ENCODE results near the gene DOP1B.
A peak's percentile ranks its signal among the peaks of the same experiment; 100 is the strongest.
"Not testable (repeated sequence)": the region's sequence is repeated elsewhere in the genome, so short reads cannot be mapped to it uniquely, and the experiment has no call there.

Gene DOP1B, protein sequence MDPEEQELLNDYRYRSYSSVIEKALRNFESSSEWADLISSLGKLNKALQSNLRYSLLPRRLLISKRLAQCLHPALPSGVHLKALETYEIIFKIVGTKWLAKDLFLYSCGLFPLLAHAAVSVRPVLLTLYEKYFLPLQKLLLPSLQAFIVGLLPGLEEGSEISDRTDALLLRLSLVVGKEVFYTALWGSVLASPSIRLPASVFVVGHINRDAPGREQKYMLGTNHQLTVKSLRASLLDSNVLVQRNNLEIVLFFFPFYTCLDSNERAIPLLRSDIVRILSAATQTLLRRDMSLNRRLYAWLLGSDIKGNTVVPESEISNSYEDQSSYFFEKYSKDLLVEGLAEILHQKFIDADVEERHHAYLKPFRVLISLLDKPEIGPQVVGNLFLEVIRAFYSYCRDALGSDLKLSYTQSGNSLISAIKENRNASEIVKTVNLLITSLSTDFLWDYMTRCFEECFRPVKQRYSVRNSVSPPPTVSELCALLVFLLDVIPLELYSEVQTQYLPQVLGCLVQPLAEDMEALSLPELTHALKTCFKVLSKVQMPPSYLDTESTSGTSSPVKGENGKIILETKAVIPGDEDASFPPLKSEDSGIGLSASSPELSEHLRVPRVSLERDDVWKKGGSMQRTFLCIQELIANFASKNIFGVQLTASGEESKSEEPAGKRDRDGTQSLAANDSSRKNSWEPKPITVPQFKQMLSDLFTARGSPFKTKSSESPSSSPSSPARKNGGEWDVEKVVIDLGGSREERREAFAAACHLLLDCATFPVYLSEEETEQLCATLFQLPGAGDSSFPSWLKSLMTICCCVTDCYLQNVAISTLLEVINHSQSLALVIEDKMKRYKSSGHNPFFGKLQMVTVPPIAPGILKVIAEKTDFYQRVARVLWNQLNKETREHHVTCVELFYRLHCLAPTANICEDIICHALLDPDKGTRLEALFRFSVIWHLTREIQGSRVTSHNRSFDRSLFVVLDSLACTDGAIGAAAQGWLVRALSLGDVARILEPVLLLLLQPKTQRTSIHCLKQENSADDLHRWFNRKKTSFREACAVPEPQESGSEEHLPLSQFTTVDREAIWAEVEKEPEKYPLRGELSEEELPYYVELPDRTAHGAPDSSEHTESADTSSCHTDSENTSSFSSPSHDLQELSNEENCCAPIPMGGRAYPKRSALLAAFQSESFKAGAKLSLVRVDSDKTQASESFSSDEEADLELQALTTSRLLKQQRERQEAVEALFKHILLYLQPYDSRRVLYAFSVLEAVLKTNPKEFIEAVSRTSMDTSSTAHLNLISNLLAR (N-terminal part only)

DNA sequence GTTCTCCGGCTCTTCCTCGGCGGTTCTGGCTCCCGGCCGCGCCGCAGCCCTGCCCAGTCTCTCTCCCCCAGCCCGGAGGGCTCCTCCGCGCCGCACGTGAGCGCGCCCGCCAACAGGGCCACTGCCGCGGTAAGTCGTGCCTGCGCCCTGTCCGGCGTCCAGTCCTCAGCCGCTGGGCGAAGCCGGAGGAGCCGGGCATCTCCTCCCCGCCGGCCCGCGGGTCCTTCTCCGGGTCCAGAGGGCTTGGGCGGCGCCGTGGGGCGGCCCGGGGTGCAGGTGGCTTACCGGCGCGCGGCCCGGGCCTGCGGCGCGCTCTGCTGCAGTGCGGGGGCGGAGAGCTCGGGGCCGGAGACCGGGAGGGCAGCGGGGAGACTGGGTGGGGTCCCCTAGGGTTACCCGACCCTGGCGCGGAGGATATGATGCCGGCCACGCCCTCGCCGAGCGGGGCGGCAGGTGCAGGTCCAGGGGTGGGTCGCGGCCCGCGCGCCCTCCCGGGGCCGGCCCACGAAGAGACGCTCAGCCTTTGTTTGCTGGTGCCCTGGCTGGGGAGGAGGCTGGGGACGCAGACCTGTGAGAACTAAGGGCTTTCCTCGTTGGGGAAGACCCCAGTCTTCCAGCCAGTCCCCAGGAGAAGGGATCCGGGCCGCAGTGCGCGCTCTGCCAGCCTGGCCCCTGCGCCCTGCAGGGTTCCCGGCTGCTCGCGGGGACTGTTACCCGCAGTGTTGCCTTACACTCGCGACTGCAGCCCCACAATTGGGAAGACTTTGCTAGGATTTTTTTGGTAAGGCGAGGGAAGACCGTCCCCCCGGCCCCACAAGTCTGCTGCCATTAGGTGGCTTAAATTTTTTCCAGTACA is at the start of gene DOP1B:
Gene DOP1B, plus strand, starts transcription at position 10 of the 856 bp plus-strand sequence. CDS start 7,910 bp downstream, outside the sequence.
- peak; percentile 35 for DNase-seq (ENCODE audit: low spot score)

DNA sequence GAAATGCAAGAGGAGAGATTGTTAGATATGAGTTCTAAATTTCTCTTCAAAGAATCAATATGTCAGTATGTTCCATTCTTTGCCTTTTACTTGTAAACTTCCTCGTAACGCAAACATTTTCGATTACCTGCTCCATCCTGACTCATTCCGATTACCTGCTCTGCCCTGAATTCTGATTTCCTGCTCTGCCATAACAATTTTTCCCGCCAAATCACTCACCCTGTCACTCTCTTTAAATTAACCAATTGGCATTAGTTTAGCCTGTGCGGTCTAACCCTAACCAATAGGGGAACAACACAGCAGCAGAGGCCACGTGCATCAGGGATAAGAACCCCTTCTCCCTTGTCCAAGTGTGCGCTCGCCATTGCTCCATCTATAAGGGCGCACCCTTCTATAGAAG is 46.8 kb upstream of the DOP1B start:
- no peak for DNase-seq (ENCODE audit: low spot score)

DNA sequence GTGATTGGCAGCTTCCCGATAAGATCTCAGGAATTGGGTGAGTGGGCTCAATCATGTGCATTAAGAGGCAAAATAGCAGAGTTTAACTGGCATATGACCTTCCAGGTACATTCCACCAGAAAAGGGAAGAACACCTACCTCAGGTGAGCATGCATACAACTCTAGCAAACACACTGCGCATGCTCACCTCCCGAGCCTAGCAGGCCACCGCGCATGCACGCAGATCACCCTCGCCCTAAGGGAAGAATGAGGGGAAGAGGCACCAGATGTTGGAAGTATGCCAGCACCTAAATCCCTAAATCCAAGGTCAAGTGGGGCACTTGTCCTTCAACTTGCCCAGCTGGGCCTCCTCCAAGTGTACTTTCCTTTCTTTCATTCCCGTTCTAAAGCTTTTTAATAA is 45.4 kb upstream of the DOP1B start:
- DNase-seq (ENCODE audit: low spot score): no peak

DNA sequence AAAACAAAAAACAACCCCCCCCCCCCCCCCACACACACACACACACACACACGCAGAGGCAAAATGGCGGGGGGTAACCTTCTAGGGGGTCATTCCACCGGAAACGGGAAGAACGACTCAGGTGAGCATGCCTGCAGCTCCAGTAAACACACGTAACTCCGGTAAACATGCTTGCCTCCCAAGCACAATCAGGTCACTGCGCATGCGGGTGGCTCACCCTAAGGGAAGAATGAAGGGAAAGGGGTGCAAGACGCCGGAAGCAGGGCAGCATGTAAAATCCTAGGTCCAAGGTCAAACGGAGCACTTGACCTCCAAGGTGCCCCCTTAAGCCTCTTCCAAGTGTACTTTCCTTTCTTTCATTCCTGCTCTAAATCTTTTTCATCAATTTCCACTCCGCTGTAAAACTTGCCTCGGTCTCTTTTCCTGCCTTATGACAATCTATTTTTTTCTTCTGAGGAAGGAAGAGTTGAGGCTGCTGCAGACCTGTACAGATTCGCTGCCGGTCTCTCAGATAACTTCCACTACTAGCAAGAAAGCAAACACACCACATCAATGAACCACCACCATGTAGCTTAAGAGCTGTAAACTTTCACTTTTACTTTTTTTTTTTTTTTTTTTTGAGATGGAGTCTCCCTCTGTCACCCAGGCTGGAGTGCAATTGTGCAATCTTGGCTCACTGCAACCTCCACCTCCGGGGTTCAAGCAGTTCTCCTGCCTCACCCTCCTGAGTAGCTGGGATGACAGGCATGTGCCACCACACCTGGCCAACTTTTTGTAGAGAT is 42.8 kb upstream of the DOP1B start:
- DNase-seq (ENCODE audit: low spot score): no peak

DNA sequence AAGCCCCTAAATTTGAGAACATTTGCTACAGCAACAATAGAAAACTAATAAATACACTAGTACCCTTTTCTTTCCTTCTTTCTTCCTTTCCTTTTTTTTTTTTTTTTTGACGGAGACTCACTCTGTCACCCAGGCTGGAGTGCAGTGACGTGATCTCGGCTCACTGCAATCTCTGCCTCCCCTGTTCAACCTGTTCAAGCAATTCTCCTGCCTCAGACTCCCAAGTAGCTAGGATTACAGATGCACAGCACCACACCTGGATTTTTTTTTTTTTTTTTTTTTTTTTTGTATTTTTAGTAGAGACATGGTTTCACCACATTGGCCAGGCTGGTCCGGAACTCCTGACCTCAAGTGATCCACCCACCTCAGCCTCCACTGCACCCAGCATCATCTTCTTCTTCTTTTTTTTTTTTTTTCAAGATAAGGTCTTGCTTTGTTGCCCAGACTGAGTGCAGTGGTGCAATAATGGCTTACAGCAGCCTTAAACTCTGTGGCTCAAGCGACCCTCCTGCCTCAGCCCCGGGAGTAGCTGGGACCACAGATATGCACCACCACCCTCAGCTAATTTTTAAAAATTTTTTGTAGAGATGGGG is 41.4 kb upstream of the DOP1B start:
- DNase-seq (ENCODE audit: low spot score): no peak

DNA sequence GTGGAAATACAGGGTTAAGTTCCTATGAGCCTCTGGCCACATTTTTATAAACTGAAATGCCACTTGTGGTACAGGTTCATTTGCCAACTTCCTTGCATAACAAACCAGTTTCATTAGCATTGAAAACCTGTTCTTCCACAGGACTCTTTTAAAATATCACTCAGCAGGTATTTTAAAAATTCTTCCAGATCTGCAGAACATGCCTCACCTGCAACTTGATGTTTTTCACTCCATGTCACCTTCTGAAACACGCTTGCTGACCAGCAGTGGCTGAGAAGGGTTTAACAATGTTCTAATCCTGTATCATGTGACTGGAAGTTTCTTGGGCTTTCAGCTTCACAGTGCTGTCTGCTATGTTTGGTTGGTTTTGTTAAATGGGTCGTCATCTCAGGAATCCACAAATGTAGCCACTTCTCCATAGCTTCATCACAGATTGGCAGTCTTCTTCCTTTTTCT is 39.3 kb upstream of the DOP1B start:
- DNase-seq (ENCODE audit: low spot score): no peak

DNA sequence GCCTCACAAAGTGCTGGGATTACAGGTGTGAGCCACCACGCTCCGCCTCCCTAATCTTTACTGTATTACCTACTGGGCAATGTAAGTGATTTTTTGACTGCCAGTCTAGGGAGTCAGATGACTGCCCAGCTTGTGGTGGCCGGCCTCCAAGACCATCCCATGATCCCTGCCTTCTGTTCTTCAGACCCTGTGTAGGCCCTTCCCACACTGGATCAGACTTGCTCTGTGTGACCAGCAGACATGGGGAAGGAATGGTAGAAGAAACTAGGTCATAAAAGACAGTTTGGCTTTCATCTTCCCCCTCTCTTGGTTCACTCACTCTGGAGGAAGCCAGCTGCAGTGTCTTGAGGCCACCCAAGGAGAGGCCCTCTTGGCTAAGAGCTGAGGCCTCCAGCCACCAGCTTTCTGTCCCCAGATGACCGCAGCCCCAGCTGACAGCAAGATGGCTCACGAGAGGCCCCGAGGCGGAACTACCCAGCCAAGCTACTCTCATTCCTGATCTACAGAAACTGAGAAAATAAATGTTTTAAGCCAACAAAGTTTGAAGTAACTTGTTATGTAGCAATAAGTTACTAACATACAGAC is 36.2 kb upstream of the DOP1B start:
- no peak for DNase-seq (ENCODE audit: low spot score)

DNA sequence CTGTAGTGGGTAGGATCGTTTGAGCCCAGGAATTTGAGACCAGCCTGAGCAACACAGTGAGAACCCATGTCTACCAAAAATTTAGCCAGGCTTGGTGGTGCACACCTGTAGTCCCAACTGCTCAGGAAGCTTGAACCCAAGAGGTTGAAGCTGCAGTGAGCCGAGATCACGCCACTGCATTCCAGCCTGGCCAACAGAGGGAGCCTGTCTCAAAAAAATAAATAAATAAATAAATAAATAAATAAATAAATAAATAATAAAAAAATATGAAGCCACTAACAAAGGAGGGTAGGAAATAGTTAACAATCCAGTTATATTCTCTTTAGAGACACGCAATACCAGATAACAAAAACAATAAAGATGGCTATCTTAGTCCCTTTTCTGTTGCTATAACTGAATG is 33.6 kb upstream of the DOP1B start:
- no peak for DNase-seq (ENCODE audit: low spot score)

DNA sequence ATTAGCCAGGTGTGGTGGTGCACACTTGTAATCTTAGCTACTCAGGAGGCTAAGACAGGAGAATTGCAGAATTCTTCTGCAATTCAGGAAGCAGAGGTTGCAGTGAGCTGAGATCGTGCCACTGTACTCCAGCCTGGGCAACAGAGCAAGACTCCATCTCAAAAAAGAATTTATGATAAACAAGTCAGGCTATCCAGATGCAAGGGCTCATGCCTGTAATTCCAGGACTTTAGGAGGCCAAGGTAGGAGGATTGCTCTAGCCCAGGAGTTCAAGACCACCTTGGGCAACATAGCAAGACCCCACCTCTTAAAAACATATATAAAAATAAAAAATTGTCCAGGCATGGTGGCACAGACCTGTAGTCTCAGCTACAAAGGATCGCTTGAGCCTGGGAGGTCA is 32.2 kb upstream of the DOP1B start:
- DNase-seq (ENCODE audit: low spot score): no peak

DNA sequence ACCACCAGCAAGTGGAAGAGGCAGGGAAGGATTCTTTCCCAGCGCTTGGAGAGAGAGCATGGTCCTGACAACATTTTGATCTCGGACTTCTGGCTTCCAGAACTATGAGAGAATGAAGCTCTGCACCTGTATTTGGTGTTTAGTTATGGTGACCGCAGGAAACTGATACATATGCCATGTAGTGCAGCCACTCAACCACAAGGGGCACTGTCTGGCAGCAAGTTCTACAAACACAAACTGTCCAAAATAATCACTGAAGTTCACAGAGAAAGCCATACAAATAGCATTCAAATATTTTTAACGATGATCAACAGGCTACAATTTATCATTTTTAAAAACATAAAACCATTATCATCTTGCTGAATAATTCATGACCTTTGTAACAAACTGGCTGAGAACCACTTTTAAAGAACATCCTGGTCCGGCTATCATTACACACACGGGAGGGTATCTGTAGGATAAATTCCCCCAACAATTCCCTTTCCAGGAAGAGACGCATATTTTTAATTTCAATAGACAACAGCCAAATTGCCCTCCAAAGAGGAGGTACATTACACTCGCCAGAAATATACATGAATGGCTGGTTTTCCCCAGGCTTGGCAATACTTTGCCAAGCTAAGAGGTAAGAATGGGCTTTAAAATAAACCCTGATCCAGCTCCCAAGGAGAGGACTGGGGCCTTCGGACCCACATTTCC is 31.0 kb upstream of the DOP1B start:
- peak; percentile 44 for DNase-seq (ENCODE audit: low spot score)

DNA sequence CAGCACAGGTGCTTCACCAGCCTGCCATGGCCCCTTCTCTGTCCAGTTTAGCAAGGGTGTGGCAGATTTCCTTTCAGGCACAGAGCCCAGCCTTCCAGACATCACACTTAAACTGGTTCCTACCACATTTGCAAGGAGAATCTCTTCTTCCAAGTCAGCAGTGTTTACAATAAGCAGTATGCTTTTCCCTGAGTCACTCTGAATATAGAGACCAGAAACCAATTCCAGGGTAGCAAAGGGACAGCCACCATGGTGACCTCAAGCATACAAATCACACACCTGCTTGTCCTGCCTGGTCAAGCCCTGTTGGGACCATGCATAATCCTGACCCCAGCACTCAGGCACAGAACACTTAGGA is 30.4 kb upstream of the DOP1B start:
- no peak for DNase-seq (ENCODE audit: low spot score)

DNA sequence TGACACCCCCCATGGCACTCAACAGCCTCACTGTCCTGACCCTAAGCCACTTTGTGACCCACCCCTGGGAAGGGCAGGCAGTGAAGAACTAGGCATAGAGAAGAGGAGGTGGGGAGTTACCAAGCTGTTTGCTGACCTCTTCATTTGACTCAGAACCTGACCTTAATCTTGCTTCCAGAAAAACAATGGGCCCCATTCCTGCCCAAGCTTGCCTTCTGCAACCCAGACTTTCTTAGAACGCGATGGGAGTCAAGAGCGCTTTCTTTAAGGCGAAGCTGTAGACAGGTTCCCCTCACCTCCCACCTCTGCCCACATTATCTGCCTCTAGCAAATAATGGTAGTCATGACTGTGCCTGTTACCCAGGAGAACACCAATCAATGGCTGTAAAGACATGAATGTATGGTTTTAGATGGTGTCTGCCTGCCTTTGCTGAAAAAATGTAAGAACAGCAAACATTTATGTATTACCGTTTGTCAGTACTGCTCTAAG is 30.0 kb upstream of the DOP1B start:
- DNase-seq (ENCODE audit: low spot score): no peak

DNA sequence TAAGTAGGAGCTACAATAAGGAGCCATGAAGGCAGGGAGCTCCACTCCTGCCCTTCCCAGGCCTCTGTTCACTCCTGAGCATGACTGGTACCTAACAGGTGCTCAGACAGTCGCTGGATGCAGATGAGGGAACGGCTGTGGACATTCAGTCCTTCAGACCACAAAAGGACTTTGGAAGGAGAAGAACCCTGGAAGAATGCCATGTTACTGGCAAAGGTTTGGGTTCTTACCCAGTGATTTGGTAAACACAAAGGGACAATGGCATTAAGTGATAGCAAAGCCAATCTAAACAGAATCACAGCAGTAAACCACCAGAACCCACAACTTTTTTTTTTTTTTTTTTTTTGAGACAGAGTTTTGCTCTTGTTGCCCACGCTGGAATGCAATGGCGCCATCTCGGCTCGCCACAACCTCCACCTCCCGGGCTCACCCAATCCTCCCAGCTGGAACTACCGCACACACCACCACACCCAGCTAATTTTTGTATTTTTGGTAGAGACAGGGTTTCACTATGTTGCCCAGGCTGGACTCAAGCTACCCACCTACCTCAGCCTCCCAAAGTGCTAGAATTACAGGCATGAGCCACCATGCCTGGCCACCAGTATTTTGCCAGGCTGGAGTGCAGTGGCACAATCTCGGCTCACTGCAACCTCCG is 29.2 kb upstream of the DOP1B start:
- DNase-seq (ENCODE audit: low spot score): no peak

DNA sequence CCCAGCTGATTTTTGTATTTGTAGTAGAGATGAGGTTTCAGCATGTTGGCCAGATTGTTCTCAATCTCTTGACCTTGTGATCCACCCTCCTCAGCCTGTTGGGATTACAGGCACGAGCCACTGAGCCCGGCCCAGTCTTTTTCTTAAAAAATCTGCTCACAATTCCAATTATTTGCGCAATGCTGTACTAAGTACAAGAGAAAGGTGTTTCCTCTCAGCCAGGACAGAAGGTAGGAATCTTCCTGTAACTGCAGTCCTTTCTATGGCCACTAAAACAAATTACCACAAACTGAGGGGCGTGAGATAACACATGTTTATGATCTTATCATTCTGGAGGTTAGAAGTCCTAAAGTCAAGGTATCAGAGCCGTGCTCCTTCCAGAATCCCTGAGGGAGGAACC is 28.6 kb upstream of the DOP1B start:
- no peak for DNase-seq (ENCODE audit: low spot score)

DNA sequence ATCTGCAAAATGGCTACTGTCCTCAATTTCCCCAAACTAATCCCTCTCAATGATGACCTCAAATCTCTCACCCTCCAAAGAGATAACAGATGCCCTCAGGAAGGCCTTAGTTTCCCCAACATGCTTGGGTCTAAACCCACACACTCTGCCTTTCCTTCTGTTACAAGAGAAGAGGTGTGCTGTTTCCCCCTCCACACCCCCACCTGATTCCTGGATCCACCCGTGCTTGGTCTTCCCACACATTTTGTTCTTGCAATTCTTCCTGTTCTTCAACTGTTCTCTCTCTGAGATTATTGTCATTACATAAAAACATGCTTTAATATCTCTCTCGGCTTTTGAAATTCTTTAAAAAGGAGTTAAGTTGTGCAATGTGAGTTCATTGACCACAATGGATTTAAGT is 27.4 kb upstream of the DOP1B start:
- DNase-seq (ENCODE audit: low spot score): no peak

DNA sequence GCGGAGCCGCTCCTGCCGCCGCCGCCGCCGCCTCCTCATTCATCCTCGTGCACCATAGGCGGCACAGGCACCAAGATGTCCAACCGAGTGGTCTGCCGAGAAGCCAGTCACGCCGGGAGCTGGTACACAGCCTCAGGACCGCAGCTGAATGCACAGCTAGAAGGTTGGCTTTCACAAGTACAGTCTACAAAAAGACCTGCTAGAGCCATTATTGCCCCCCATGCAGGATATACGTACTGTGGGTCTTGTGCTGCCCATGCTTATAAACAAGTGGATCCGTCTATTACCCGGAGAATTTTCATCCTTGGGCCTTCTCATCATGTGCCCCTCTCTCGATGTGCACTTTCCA is 26.2 kb upstream of the DOP1B start:
- not testable (repeated sequence) for DNase-seq (ENCODE audit: low spot score)

DNA sequence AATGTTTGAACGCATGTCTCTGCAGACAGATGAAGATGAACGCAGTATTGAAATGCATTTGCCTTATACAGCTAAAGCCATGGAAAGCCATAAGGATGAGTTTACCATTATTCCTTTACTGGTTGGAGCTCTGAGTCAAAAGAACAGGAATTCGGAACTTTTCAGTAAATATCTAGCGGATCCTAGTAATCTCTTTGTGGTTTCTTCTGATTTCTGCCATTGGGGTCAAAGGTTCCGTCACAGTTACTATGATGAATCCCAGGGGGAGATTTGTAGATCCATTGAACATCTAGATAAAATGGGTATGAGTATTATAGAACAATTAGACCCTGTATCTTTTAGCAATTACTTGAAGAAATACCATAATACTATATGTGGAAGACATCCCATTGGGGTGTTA is 25.8 kb upstream of the DOP1B start:
- DNase-seq (ENCODE audit: low spot score): not testable (repeated sequence)

DNA sequence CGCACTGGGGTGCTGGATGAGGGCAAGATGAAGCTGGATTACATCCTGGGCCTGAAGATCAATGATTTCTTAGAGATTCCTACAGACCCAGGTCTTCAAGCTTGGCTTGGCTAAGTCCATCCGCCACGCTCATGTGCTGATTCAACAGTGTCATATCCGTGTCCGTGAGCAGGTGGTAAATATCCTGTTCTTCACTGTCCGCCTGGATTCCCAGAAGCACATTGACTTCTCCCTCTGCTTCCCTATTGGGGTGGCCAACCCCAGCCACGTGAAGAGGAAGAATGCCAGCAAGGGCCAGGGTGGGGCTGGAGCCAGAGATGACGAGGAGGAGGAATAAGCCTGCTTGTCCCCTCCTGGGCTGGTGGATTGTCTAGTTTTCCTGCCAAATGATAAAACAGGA is 23.9 kb upstream of the DOP1B start:
- DNase-seq (ENCODE audit: low spot score): no peak

All from germinal center (tissue), 1 donor.